Tibial nerve (tissue), 4 donors: ENCODE results near the gene NUTM2F.
"Not testable (repeated sequence)": the region's sequence is repeated elsewhere in the genome, so short reads cannot be mapped to it uniquely, and the experiment has no call there.

ENCODE experiments used
- CTCF ChIP-seq, 5 experiments: fragments of 200-600 bp in 3 of 5; fragments of 450-650 bp in 2 of 5; sonication (generic) in 3 of 5; IDR thresholded peaks; one replicate each; pipeline ENCODE4 v1.5.1; 2016 to 2019; ENCODE audit warnings: antibody characterized with exemption in 5 of 5, mild to moderate bottlenecking in 3 of 5, moderate library complexity in 2 of 5
- EP300 ChIP-seq, 2 donors: sonication (generic); formaldehyde crosslinking; IDR thresholded peaks; one replicate each; pipeline ENCODE4 v1.6.1; 2017; ENCODE audit warnings: antibody characterized with exemption in 2 of 2, mild to moderate bottlenecking in 1 of 2
- POLR2A ChIP-seq, 2 donors: fragments of 450-650 bp; IDR thresholded peaks; one replicate each; pipeline ENCODE4 v1.6.1; 2017; ENCODE audit warnings: antibody characterized with exemption in 2 of 2, mild to moderate bottlenecking in 2 of 2, moderate library complexity in 2 of 2

- TF ChIP-seq CTCF, POLR2A, EP300 (IDR thresholded peaks at IDR 0.05): not testable (repeated sequence)
Observed at GRCh38 chr9:94348754-94349153, 20.3 kb upstream of the NUTM2F start.
